ENCODE data around the gene NFE2L2.

DNA sequence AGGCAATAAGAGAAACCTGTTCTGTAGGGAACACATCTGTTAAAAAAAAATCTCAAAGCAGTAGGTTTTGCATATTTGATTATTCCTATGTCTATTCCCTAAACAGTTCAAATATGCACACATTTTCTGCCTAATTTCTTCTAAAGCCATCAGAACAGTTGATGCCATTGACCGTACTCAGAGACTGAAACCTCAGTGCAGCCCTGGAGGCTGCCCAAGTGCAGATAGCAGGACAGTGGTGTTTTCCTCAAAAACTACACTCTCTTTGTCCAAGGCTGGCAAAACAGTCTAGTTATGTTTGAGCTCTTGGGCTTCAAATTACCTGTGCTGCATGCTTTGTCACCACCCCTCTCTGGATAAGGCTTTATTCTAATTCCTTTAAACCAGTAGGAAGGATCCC is 23.3 kb upstream of the NFE2L2 start:
- TF ChIP-seq, protein P1, sequence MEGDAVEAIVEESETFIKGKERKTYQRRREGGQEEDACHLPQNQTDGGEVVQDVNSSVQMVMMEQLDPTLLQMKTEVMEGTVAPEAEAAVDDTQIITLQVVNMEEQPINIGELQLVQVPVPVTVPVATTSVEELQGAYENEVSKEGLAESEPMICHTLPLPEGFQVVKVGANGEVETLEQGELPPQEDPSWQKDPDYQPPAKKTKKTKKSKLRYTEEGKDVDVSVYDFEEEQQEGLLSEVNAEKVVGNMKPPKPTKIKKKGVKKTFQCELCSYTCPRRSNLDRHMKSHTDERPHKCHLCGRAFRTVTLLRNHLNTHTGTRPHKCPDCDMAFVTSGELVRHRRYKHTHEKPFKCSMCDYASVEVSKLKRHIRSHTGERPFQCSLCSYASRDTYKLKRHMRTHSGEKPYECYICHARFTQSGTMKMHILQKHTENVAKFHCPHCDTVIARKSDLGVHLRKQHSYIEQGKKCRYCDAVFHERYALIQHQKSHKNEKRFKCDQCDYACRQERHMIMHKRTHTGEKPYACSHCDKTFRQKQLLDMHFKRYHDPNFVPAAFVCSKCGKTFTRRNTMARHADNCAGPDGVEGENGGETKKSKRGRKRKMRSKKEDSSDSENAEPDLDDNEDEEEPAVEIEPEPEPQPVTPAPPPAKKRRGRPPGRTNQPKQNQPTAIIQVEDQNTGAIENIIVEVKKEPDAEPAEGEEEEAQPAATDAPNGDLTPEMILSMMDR (conservative IDR thresholded peaks at IDR 0.05 in 1 of 2, IDR thresholded peaks at IDR 0.05 in 1 of 2; ENCODE audit: extremely low read depth in 1 of 2, insufficient read depth in 1 of 2, low read depth in 1 of 2, low read length in 2 of 2): no peak
- TF ChIP-seq EZH2 (IDR thresholded peaks at IDR 0.05; ENCODE audit: borderline replicate concordance, low read length): no peak

Measured in mammary epithelial cell (primary cell).